H9 (cell line): ENCODE data around the gene TAF1C. TPM values are rescaled to one million over a fixed set of nuclear protein-coding genes. Genes with fewer than 3 reads are reported as not detected.

ENCODE experiments used
- DNase-seq: peaks from one replicate; pipeline ENCODE4 v3.0.0-alpha.2; 2017
- H2AFZ ChIP-seq: one replicate; pipeline ENCODE4 v1.6.1; 2013; ENCODE audit warnings: mild to moderate bottlenecking, low read length, control low read depth, moderate library complexity
- H2AK5ac ChIP-seq: 2 replicates; pipeline ENCODE4 v1.6.1; 2013; ENCODE audit warnings: low read length, control low read depth, mixed read lengths; ENCODE audit not compliant: insufficient read length
- H2BK120ac ChIP-seq: one replicate; pipeline ENCODE4 v1.6.1; 2013; ENCODE audit warnings: low read depth, mild to moderate bottlenecking, low read length, control low read depth, inconsistent platforms; ENCODE audit not compliant: poor library complexity, severe bottlenecking
- H2BK12ac ChIP-seq: 2 replicates; pipeline ENCODE4 v1.6.1; 2013; ENCODE audit warnings: low read length, control low read depth, mixed read lengths, low read depth; ENCODE audit not compliant: insufficient read length
- H2BK15ac ChIP-seq: 2 replicates; pipeline ENCODE4 v1.6.1; 2013; ENCODE audit warnings: low read depth, low read length, control low read depth
- H2BK20ac ChIP-seq: one replicate; pipeline ENCODE4 v1.6.1; 2013; ENCODE audit warnings: low read depth, mild to moderate bottlenecking, low read length, control low read depth, inconsistent platforms; ENCODE audit not compliant: poor library complexity, severe bottlenecking
- H2BK5ac ChIP-seq: 2 replicates; pipeline ENCODE4 v1.6.1; 2013; ENCODE audit warnings: low read length, control low read depth, mixed read lengths; ENCODE audit not compliant: insufficient read length
- H3K14ac ChIP-seq: 2 replicates; pipeline ENCODE4 v1.6.1; 2013; ENCODE audit warnings: low read length, control low read depth; ENCODE audit not compliant: insufficient read depth
- H3K18ac ChIP-seq: 2 replicates; pipeline ENCODE4 v1.6.1; 2013; ENCODE audit warnings: low read depth, mild to moderate bottlenecking, mixed read lengths, low read length, control low read depth; ENCODE audit not compliant: insufficient read length
- H3K23ac ChIP-seq: 2 replicates; pipeline ENCODE4 v1.6.1; 2013; ENCODE audit warnings: low read length, control low read depth, mixed read lengths, low read depth; ENCODE audit not compliant: insufficient read length
- H3K23me2 ChIP-seq: 2 replicates; pipeline ENCODE4 v1.6.1; 2013; ENCODE audit warnings: low read depth, mild to moderate bottlenecking, mixed read lengths, low read length, control low read depth; ENCODE audit not compliant: insufficient read length, poor library complexity, severe bottlenecking
- H3K27ac ChIP-seq: 2 replicates; pipeline ENCODE4 v1.5.1; 2013; ENCODE audit warnings: low read length, control low read depth, mixed read lengths, low read depth; ENCODE audit not compliant: insufficient read length
- H3K27me3 ChIP-seq: 2 replicates; pipeline ENCODE4 v1.6.1; 2013; ENCODE audit warnings: low read length, control low read depth, inconsistent platforms; ENCODE audit not compliant: insufficient read depth
- H3K4ac ChIP-seq: 2 replicates; pipeline ENCODE4 v1.6.1; 2013; ENCODE audit warnings: low read depth, mild to moderate bottlenecking, control low read depth, inconsistent platforms, low read length, moderate library complexity
- H3K4me1 ChIP-seq: 2 replicates; pipeline ENCODE4 v1.6.1; 2013; ENCODE audit warnings: low read length, control low read depth, inconsistent platforms; ENCODE audit not compliant: insufficient read depth
- H3K4me2 ChIP-seq: 2 replicates; pipeline ENCODE4 v1.6.1; 2013; ENCODE audit warnings: low read length, control low read depth, mixed read lengths; ENCODE audit not compliant: insufficient read length, insufficient read depth
- H3K56ac ChIP-seq: 2 replicates; pipeline ENCODE4 v1.6.1; 2013; ENCODE audit warnings: low read depth, mild to moderate bottlenecking, mixed read lengths, low read length, control low read depth; ENCODE audit not compliant: insufficient read length
- H3K79me1 ChIP-seq: 2 replicates; pipeline ENCODE4 v1.6.1; 2013; ENCODE audit warnings: low read depth, mild to moderate bottlenecking, moderate library complexity, low read length, control low read depth, inconsistent platforms; ENCODE audit not compliant: insufficient read depth, poor library complexity, severe bottlenecking
- H3K79me2 ChIP-seq: 2 replicates; pipeline ENCODE4 v1.6.1; 2013; ENCODE audit warnings: low read length, control low read depth, inconsistent platforms; ENCODE audit not compliant: insufficient read depth
- H3K9ac ChIP-seq: 2 replicates; pipeline ENCODE4 v1.6.1; 2013; ENCODE audit warnings: low read length, control low read depth, mixed read lengths; ENCODE audit not compliant: insufficient read length; ENCODE audit errors: extremely low read depth
- H3K9me3 ChIP-seq: one replicate; pipeline ENCODE4 v1.6.1; 2013; ENCODE audit warnings: low read depth, low read length, inconsistent platforms; ENCODE audit not compliant: control insufficient read depth
- H3T11ph ChIP-seq: one replicate; pipeline ENCODE4 v1.6.1; 2013; ENCODE audit warnings: mild to moderate bottlenecking, low read length, control low read depth, inconsistent platforms
- H4K20me1 ChIP-seq: one replicate; pipeline ENCODE4 v1.6.1; 2013; ENCODE audit not compliant: control insufficient read depth, insufficient read length, insufficient read depth
- H4K5ac ChIP-seq: 2 replicates; pipeline ENCODE4 v1.6.1; 2013; ENCODE audit warnings: low read depth, mild to moderate bottlenecking, mixed read lengths, low read length, control low read depth; ENCODE audit not compliant: insufficient read length
- H4K8ac ChIP-seq: replicated peaks from 2 replicates; pipeline ENCODE4 v1.6.1; 2013; ENCODE audit warnings: low read length, control low read depth, mixed read lengths, low read depth; ENCODE audit not compliant: insufficient read length
- H4K91ac ChIP-seq: 2 replicates; pipeline ENCODE4 v1.6.1; 2013; ENCODE audit warnings: low read depth, mild to moderate bottlenecking, moderate library complexity, mixed read lengths, low read length, control low read depth; ENCODE audit not compliant: insufficient read length
- H3K27ac Mint-ChIP-seq, 3 experiments: 2 replicates in 2 of 3; 3 replicates in 1 of 3; pipeline ENCODE4 v1.8.0; 2020 to 2021; ENCODE audit warnings: mixed read lengths in 3 of 3, mild to moderate bottlenecking in 1 of 3, moderate library complexity in 1 of 3
- H3K27me3 Mint-ChIP-seq: 2 replicates; pipeline ENCODE4 v1.8.0; 2021; ENCODE audit warnings: low read depth, mild to moderate bottlenecking, moderate library complexity, mixed read lengths
- H3K36me3 Mint-ChIP-seq, 3 experiments: 2 replicates in 2 of 3; 3 replicates in 1 of 3; pipeline ENCODE4 v1.8.0; 2020 to 2021; ENCODE audit warnings: low read depth in 3 of 3, mixed read lengths in 3 of 3; ENCODE audit not compliant: insufficient read depth in 1 of 3
- H3K4me1 Mint-ChIP-seq, 2 experiments: 2 replicates each; pipeline ENCODE4 v1.8.0; 2020; ENCODE audit warnings: mixed read lengths in 2 of 2
- H3K4me3 Mint-ChIP-seq, 2 experiments: 2 replicates in 1 of 2; 3 replicates in 1 of 2; pipeline ENCODE4 v1.8.0; 2020 to 2021; ENCODE audit warnings: mild to moderate bottlenecking in 2 of 2, mixed read lengths in 2 of 2, moderate library complexity in 1 of 2
- H3K9me3 Mint-ChIP-seq, 2 experiments: 2 replicates in 1 of 2; 3 replicates in 1 of 2; pipeline ENCODE4 v1.8.0; 2020; ENCODE audit warnings: mild to moderate bottlenecking in 2 of 2, mixed read lengths in 2 of 2, moderate library complexity in 1 of 2
- CTCF ChIP-seq: fragments of 200-600 bp; sonication (generic); conservative IDR thresholded peaks from 3 replicates; pipeline ENCODE4 v1.8.0; 2021; ENCODE audit warnings: antibody characterized with exemption, mild to moderate bottlenecking
- WGBS: extraction: QIAGEN DNeasy Blood & Tissue Kit; methylation state at CpG from one replicate; pipeline ENCODE4 v1.1.7; 2013; ENCODE audit warnings: missing lambda C conversion rate, low lambda C conversion rate, mixed read lengths; ENCODE audit not compliant: insufficient read length; ENCODE audit errors: extremely low coverage; 5-methylcytosine and 5-hydroxymethylcytosine counted together
- total RNA-seq: library from RNA; stranded (reverse); gene quantifications from 2 replicates; pipeline ENCODE4 v1.2.1, GENCODE V29; 2021

The TAF1C gene
- total RNA-seq, 1 experiment from 2014 or later = 78.6 TPM

GRCh38 chr16:84207879-84208278 lies 21.0 kb upstream of the TAF1C start:
- H3K27me3 ChIP-seq = no peaks in the 10 kb centered on the region
- no peak overlapping the region for H2AFZ ChIP-seq
- Mint-ChIP-seq H3K4me3 (no peak overlapping the region), H3K27me3 (peaks cover 3% of the 10 kb centered on the region), H3K27ac (0 out of 7 replicates have a peak overlapping the region, but pooled peaks of 1 of the 3 experiments have one; percentile 55), H3K36me3 (no peaks in the 10 kb centered on the region), H3K9me3 (no peaks in the 10 kb centered on the region), H3K4me1 (peaks cover 5 to 7% of the 10 kb centered on the region in 2 experiments)
- H3K14ac ChIP-seq = no peak overlapping the region
- no peaks in the 10 kb centered on the region for H3K23me2 ChIP-seq
- TF ChIP-seq CTCF = no peak
- no peaks in the 10 kb centered on the region for H4K20me1 ChIP-seq
- no peak for DNase-seq
- H3K9me3 ChIP-seq = no peaks in the 10 kb centered on the region
- H3K18ac ChIP-seq = no peak overlapping the region
- H3K56ac ChIP-seq = no peak overlapping the region
- H2BK15ac ChIP-seq = no peak overlapping the region
- H2BK5ac ChIP-seq = no peak overlapping the region
- no peak overlapping the region for H3K23ac ChIP-seq
- no peak overlapping the region for H3K4ac ChIP-seq
- H3K27ac ChIP-seq = no peak overlapping the region
- no peak overlapping the region for H2BK20ac ChIP-seq
- H4K5ac ChIP-seq = no peak overlapping the region
- H3K79me1 ChIP-seq = no peaks in the 10 kb centered on the region
- WGBS = no CpG with 5 or more reads among the region's 8 CpGs
- no peak overlapping the region for H2AK5ac ChIP-seq
- no peaks in the 10 kb centered on the region for H3K79me2 ChIP-seq
- H4K8ac ChIP-seq = no peak overlapping the region
- H2BK120ac ChIP-seq = no peak overlapping the region
- no peak overlapping the region for H3K9ac ChIP-seq
- H3K4me2 ChIP-seq = no peak overlapping the region
- no peak overlapping the region for H4K91ac ChIP-seq
- no peak overlapping the region for H3T11ph ChIP-seq
- H2BK12ac ChIP-seq = no peak overlapping the region
- no peaks in the 10 kb centered on the region for H3K4me1 ChIP-seq
